ENCODE results near the gene R3HDML.

The R3HDML gene

GRCh38 chr20:44354979-44355497 is 18.2 kb downstream of the R3HDML start:
- TF ChIP-seq, protein P1, sequence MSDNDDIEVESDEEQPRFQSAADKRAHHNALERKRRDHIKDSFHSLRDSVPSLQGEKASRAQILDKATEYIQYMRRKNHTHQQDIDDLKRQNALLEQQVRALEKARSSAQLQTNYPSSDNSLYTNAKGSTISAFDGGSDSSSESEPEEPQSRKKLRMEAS (IDR thresholded peaks at IDR 0.05; ENCODE audit: low read depth, low read length), result no peak
- TF ChIP-seq CTCF (IDR thresholded peaks at IDR 0.05; ENCODE audit: low read depth, low read length) (no peak), POLR2A (IDR thresholded peaks at IDR 0.05; ENCODE audit: extremely low read depth, insufficient read length) (no peak), MYC (IDR thresholded peaks at IDR 0.05; ENCODE audit: low read depth, low read length) (no peak)
- H3K4me3 ChIP-seq (ENCODE audit: low read depth, low read length), result no peak overlapping the region
- no peak for DNase-seq (ENCODE audit: low read depth)

DNA sequence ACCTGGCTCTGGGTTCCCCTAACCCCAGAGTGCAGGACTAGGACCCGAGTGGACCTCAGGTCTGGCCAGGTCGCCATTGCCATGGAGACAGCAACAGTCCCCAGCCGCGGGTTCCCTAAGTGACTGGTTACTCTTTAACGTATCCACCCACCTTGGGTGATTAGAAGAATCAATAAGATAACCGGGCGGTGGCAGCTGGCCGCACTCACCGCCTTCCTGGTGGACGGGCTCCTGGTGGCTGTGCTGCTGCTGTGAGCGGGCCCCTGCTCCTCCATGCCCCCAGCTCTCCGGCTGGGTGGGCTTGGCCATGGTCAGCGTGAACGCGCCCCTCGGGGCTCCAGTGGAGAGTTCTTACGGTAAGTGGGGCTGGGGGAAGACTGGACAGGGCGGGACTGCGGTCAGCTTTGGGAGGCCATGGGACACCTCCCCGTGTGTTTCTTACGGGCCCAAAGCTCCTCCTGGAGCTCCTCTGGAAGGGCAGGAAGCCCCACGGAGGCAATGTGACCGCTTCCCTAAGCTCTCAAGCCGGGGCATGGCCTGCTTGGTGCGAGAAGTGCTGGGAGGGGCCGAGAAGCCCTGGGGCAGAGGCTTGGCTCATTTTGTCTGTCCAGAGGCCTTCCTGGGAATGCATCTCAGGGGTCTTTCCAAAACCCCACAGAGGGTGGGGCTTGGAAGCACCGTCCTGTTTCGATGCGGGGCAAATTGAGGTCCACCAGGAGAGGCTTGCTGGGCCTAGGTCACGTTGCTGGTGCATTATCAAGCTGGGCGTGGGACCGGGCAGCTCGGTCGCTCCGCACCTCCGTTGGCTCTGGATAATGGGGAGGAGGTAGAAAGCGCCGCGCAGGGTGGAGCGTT is 18.9 kb downstream of the R3HDML start, which contains the start of gene HNF4A:
Gene HNF4A (plus strand): TSS at position 202 of the 855 bp plus-strand sequence. CDS start 106 bp downstream, at position 308.
- no peak for DNase-seq (ENCODE audit: low read depth)
- no peak within 1 kb of the TSS for H3K4me3 ChIP-seq (ENCODE audit: low read depth, low read length)
- no peak for TF ChIP-seq POLR2A (IDR thresholded peaks at IDR 0.05; ENCODE audit: extremely low read depth, insufficient read length)
- TF ChIP-seq, protein P1 (IDR thresholded peaks at IDR 0.05; ENCODE audit: low read depth, low read length), result no peak
- TF ChIP-seq MYC (IDR thresholded peaks at IDR 0.05; ENCODE audit: low read depth, low read length), result no peak

GRCh38 chr20:44356353-44356723 is 19.5 kb downstream of the R3HDML start:
- no peak overlapping the region for H3K4me3 ChIP-seq (ENCODE audit: low read depth, low read length)
- DNase-seq (ENCODE audit: low read depth), result no peak
- TF ChIP-seq POLR2A (IDR thresholded peaks at IDR 0.05; ENCODE audit: extremely low read depth, insufficient read length) (no peak), MYC (IDR thresholded peaks at IDR 0.05; ENCODE audit: low read depth, low read length) (no peak), CTCF (IDR thresholded peaks at IDR 0.05; ENCODE audit: low read depth, low read length) (no peak)
- TF ChIP-seq, protein P1 (IDR thresholded peaks at IDR 0.05; ENCODE audit: low read depth, low read length), result no peak

DNA sequence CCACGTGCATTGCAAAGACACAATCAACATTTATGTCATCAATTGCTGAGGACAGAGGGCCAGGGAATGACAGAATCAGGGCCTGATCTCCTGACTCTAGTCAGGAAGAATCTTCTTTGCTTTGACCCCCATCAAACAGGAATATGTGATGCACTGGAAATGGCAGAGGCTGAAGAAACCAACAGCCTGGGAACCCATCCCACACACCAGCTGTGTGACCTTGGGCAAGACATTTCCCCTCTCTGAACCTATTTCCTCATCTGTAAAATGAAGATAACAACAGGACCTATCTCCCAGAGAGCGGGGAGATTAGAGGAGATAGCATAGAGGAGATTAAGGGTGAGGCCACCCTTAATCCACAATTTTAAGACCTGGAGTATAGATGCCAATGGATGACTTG is 20.2 kb downstream of the R3HDML start:
- TF ChIP-seq CTCF (IDR thresholded peaks at IDR 0.05; ENCODE audit: low read depth, low read length), result no peak
- no peak overlapping the region for H3K4me3 ChIP-seq (ENCODE audit: low read depth, low read length)
- DNase-seq (ENCODE audit: low read depth), result no peak

GRCh38 chr20:44357555-44358125 is 20.8 kb downstream of the R3HDML start:
- no peak for DNase-seq (ENCODE audit: low read depth)
- H3K4me3 ChIP-seq (ENCODE audit: low read depth, low read length), result no peak overlapping the region
- TF ChIP-seq POLR2A (IDR thresholded peaks at IDR 0.05; ENCODE audit: extremely low read depth, insufficient read length) (no peak), MYC (IDR thresholded peaks at IDR 0.05; ENCODE audit: low read depth, low read length) (no peak), CTCF (IDR thresholded peaks at IDR 0.05; ENCODE audit: low read depth, low read length) (no peak)
- TF ChIP-seq, protein P1 (IDR thresholded peaks at IDR 0.05; ENCODE audit: low read depth, low read length), result no peak

DNA sequence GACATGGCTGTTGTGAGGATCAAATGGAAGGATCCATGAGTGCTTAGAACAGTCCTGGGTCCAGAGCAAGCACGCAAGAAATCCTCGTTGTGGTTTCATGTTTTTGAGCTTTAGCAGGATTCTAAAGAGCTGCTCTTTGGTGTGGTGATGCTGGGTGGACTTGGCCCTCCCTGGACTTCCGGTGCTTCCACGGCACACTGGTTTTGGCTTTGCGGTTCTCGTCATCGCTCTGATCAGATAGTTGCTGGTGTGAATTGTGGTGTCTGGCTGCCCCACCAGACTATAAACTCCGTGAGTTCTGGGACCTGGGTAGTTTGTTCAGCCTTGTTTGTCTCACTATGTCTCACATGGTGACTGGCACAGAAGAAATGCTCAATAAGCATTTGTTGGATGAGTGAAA is 21.9 kb downstream of the R3HDML start:
- no peak overlapping the region for H3K4me3 ChIP-seq (ENCODE audit: low read depth, low read length)
- TF ChIP-seq CTCF (IDR thresholded peaks at IDR 0.05; ENCODE audit: low read depth, low read length) (no peak), MYC (IDR thresholded peaks at IDR 0.05; ENCODE audit: low read depth, low read length) (no peak), POLR2A (IDR thresholded peaks at IDR 0.05; ENCODE audit: extremely low read depth, insufficient read length) (no peak)
- TF ChIP-seq, protein P1 (IDR thresholded peaks at IDR 0.05; ENCODE audit: low read depth, low read length), result no peak
- no peak for DNase-seq (ENCODE audit: low read depth)
